TTC549 (cell line): ENCODE results near the gene ICAM5.
A peak's percentile ranks its signal among the peaks of the same experiment; 100 is the strongest.
"Not testable (repeated sequence)": the region's sequence is repeated elsewhere in the genome, so short reads cannot be mapped to it uniquely, and the experiment has no call there.

Experiments used
- FAIRE-seq: peaks from 2 replicates; lab custom pipeline; 2012; peaks lifted over from hg19 to GRCh38; lab: Jason Lieb, UNC

The ICAM5 gene

GRCh38 chr19:10320602-10321416, 31.1 kb downstream of the ICAM5 start:
- no peak for FAIRE-seq

GRCh38 chr19:10321417-10321797, 31.7 kb downstream of the ICAM5 start:
- no peak for FAIRE-seq

GRCh38 chr19:10321874-10322835, 32.4 kb downstream of the ICAM5 start:
- no peak for FAIRE-seq

- FAIRE-seq, result no peak
These were observed 36.0 kb downstream of the ICAM5 start for GRCh38 chr19:10325732-10326131.

- no peak for FAIRE-seq
These were observed 38.0 kb downstream of the ICAM5 start for GRCh38 chr19:10327793-10328192.

GRCh38 chr19:10328558-10329429, 39.0 kb downstream of the ICAM5 start:
- no peak for FAIRE-seq

- FAIRE-seq, result no peak
These were observed 39.8 kb downstream of the ICAM5 start for GRCh38 chr19:10329555-10329954.

- FAIRE-seq, result no peak
These were observed 42.6 kb downstream of the ICAM5 start for GRCh38 chr19:10332158-10332964.

GRCh38 chr19:10332965-10333757, 43.4 kb downstream of the ICAM5 start, which contains the start of gene RAVER1:
RAVER1 (minus strand) TSS chr19:10333529; CDS start chr19:10333507, 22 bp downstream.
- FAIRE-seq, result peak; percentile 77

GRCh38 chr19:10333758-10334587, 44.2 kb downstream of the ICAM5 start:
- no peak for FAIRE-seq

- peak; percentile 78 for FAIRE-seq
These were observed 45.0 kb downstream of the ICAM5 start for GRCh38 chr19:10334588-10335351.

- FAIRE-seq, result no peak
These were observed 45.7 kb downstream of the ICAM5 start for GRCh38 chr19:10335352-10335985.

GRCh38 chr19:10336725-10337124, 47.0 kb downstream of the ICAM5 start:
- not testable (repeated sequence) for FAIRE-seq

- no peak for FAIRE-seq
These were observed 49.2 kb downstream of the ICAM5 start for GRCh38 chr19:10338940-10339339.

GRCh38 chr19:10339380-10339960, 49.7 kb downstream of the ICAM5 start, which contains the start of gene ICAM3:
ICAM3 (minus strand) TSS chr19:10339624; CDS start chr19:10339614, 10 bp downstream.
- no peak for FAIRE-seq

- no peak for FAIRE-seq
These were observed 50.2 kb downstream of the ICAM5 start for GRCh38 chr19:10339977-10340376.

GRCh38 chr19:10343495-10343894, 53.7 kb downstream of the ICAM5 start:
- FAIRE-seq, result no peak

- FAIRE-seq, result no peak
These were observed 55.0 kb downstream of the ICAM5 start for GRCh38 chr19:10344780-10345179.
